ENCODE measurements around the gene SEMG2.

SEMG2 gene

GRCh38 chr20:45209924-45210323, 11.2 kb upstream of the SEMG2 start:
- no peak for TF ChIP-seq CTCF (IDR thresholded peaks at IDR 0.05; ENCODE audit: low read depth, low read length, missing control alignments)
- no peak for DNase-seq (ENCODE audit: extremely low read depth, low read depth)
- no peak overlapping the region for H3K4me3 ChIP-seq (replicated peaks; ENCODE audit: low read depth, low read length)

GRCh38 chr20:45211569-45212474, 9.4 kb upstream of the SEMG2 start:
- no peak overlapping the region for H3K4me3 ChIP-seq (replicated peaks; ENCODE audit: low read depth, low read length)
- no peak for DNase-seq (ENCODE audit: extremely low read depth, low read depth)
- no peak for TF ChIP-seq CTCF (IDR thresholded peaks at IDR 0.05; ENCODE audit: low read depth, low read length, missing control alignments)

- TF ChIP-seq CTCF (IDR thresholded peaks at IDR 0.05; ENCODE audit: low read depth, low read length, missing control alignments), result no peak
- no peak overlapping the region for H3K4me3 ChIP-seq (replicated peaks; ENCODE audit: low read depth, low read length)
- DNase-seq (ENCODE audit: extremely low read depth, low read depth), result no peak
Measured at GRCh38 chr20:45212836-45213235, 8.3 kb upstream of the SEMG2 start.

- DNase-seq (ENCODE audit: extremely low read depth, low read depth), result no peak
- no peak for TF ChIP-seq CTCF (IDR thresholded peaks at IDR 0.05; ENCODE audit: low read depth, low read length, missing control alignments)
- no peak overlapping the region for H3K4me3 ChIP-seq (replicated peaks; ENCODE audit: low read depth, low read length)
Measured at GRCh38 chr20:45218124-45218523, 3.0 kb upstream of the SEMG2 start.

GRCh38 chr20:45218636-45219035, 2.5 kb upstream of the SEMG2 start:
- no peak for DNase-seq (ENCODE audit: extremely low read depth, low read depth)
- H3K4me3 ChIP-seq (replicated peaks; ENCODE audit: low read depth, low read length), result no peak overlapping the region
- TF ChIP-seq CTCF (IDR thresholded peaks at IDR 0.05; ENCODE audit: low read depth, low read length, missing control alignments), result no peak

GRCh38 chr20:45223136-45223535, 2.0 kb downstream of the SEMG2 start:
- H3K4me3 ChIP-seq (replicated peaks; ENCODE audit: low read depth, low read length), result no peak overlapping the region
- DNase-seq (ENCODE audit: extremely low read depth, low read depth), result no peak
- TF ChIP-seq CTCF (IDR thresholded peaks at IDR 0.05; ENCODE audit: low read depth, low read length, missing control alignments), result no peak

All from HFF-Myc (cell line).